Mammary epithelial cell (primary cell): ENCODE results near the gene ZKSCAN5.

Experiments used
- EZH2 ChIP-seq: IDR thresholded peaks from 2 replicates; pipeline ENCODE4 v1.6.1; 2012; ENCODE audit warnings: low read length, inconsistent platforms, borderline replicate concordance
- TF ChIP-seq, protein P1 (sequence below), 2 donors: IDR thresholded peaks in 1 of 2; conservative IDR thresholded peaks in 1 of 2; 2 replicates each; pipeline ENCODE4 v1.5.1; 2011 to 2012; ENCODE audit warnings: inconsistent platforms in 2 of 2, low read length in 2 of 2, mild to moderate bottlenecking in 2 of 2, control low read depth in 1 of 2, low read depth in 1 of 2; ENCODE audit not compliant: insufficient read depth in 1 of 2; ENCODE audit errors: extremely low read depth in 1 of 2

DNA sequence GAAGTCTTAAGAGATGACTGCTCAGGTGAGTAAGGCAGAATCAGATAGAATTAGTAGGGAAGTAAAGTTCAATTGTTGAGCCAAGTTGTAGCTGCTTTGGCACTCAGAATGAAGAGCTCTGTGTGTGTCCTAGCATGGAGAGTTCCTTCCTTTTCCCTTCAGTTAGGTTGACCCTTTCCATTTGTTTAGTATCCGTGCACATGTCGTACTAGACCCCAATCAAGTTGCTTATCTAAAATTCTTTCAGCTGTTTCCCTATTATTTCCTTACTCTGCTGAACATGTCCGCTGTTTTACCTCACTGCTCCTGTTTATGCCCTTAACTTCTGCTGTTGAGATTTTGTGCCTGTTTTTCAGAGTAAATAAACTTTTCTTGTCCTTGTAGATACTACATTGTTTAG lies 67.3 kb downstream of the ZKSCAN5 start:
- TF ChIP-seq, protein P1, sequence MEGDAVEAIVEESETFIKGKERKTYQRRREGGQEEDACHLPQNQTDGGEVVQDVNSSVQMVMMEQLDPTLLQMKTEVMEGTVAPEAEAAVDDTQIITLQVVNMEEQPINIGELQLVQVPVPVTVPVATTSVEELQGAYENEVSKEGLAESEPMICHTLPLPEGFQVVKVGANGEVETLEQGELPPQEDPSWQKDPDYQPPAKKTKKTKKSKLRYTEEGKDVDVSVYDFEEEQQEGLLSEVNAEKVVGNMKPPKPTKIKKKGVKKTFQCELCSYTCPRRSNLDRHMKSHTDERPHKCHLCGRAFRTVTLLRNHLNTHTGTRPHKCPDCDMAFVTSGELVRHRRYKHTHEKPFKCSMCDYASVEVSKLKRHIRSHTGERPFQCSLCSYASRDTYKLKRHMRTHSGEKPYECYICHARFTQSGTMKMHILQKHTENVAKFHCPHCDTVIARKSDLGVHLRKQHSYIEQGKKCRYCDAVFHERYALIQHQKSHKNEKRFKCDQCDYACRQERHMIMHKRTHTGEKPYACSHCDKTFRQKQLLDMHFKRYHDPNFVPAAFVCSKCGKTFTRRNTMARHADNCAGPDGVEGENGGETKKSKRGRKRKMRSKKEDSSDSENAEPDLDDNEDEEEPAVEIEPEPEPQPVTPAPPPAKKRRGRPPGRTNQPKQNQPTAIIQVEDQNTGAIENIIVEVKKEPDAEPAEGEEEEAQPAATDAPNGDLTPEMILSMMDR (conservative IDR thresholded peaks at IDR 0.05 in 1 of 2, IDR thresholded peaks at IDR 0.05 in 1 of 2; ENCODE audit: extremely low read depth in 1 of 2, insufficient read depth in 1 of 2, low read depth in 1 of 2, low read length in 2 of 2): no peak
- no peak for TF ChIP-seq EZH2
